Lower leg skin (tissue), 3 donors: ENCODE measurements around the gene LZTR1.

Experiments used
- CTCF ChIP-seq, 3 donors: fragments of 450-650 bp; IDR thresholded peaks; one replicate each; pipeline ENCODE4 v1.5.1; 2016; ENCODE audit warnings: antibody characterized with exemption in 3 of 3, mild to moderate bottlenecking in 3 of 3, moderate library complexity in 2 of 3
- POLR2A ChIP-seq, 2 donors: fragments of 450-650 bp; IDR thresholded peaks; one replicate each; pipeline ENCODE4 v1.6.1; 2016 to 2017; ENCODE audit warnings: antibody characterized with exemption in 2 of 2, mild to moderate bottlenecking in 1 of 2, moderate library complexity in 1 of 2

DNA sequence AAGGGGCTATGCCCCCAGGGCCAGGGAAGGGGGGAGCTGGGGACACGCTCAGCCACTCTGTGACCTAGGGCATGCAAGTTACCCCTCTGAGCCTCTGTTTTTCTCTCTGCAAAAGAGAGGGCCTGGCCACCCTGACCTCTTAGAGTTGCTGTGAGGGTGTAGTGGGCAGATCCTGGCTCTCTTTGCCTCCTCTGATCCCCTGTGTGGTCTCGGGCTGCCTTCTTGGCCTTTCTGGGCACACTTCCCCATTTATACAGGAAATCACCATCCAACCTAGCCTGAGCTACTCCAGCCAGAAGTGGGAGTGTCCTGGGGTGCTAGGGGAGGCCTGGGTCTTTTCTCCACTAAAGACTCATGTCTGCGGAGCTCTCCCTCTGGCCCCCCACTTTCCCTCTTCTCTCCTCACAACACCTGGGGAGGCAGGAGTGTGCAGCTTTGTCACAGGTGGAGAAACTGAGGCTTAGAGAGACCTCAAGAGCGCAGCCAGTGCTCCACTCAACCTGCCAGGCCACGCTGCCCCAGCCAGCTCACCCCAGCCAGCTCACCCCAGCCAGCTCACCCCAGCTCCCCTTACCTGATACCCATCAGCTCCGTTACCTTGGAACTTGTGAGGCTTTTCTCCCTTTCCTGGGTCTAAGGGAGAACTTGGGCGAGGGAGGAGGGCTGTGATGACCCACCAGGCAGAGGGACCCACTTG is 13.7 kb upstream of the LZTR1 start:
- TF ChIP-seq CTCF (IDR thresholded peaks at IDR 0.05) (no peak), POLR2A (IDR thresholded peaks at IDR 0.05) (no peak)
